ENCODE measurements around the gene CEP41.
"Not testable (repeated sequence)": the region's sequence is repeated elsewhere in the genome, so short reads cannot be mapped to it uniquely, and the experiment has no call there.

Gene CEP41

DNA sequence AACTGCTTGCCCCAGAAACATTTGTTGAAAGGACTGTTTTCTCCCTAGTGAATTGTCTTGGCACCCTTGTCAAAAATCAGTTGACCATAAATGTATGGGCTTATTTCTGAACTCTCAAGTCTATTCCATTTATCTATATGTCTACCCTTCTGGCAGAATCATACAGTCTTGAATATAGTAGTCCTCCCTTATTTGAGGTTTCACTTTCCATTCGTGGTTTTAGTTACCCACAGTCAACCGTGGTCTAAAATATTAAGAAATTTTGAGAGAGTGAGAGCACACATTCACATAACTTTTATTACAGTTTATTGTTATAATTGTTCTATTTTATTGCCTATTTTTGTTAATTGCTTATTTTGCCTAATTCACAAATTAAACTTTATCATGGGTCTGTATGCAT is 17.4 kb upstream of the CEP41 start:
- no peak for DNase-seq

GRCh38 chr7:130454959-130455358 is 14.1 kb upstream of the CEP41 start:
- no peak for DNase-seq

GRCh38 chr7:130452951-130453350 is 12.1 kb upstream of the CEP41 start:
- no peak for DNase-seq

GRCh38 chr7:130451344-130451743 is 10.5 kb upstream of the CEP41 start:
- DNase-seq: not testable (repeated sequence)

DNA sequence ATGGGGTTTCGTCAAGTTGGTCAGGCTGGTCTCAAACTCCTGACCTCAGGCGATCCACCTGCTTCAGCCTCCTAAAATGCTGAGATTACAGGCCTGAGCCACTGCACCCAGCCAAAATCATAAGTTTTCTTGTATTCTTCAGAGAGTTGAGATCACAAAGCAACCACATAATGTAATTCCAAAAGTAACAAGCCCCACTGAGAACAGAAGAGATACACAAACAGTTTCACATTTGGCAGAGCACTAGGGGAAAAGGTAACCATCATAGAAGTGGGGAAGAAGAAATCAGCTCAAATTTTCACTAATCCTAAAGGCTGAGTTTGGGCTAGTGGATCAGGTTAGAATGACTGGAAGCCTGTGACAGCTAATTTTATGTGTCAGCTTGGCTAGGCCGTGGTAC is 5.4 kb upstream of the CEP41 start:
- DNase-seq: no peak

DNA sequence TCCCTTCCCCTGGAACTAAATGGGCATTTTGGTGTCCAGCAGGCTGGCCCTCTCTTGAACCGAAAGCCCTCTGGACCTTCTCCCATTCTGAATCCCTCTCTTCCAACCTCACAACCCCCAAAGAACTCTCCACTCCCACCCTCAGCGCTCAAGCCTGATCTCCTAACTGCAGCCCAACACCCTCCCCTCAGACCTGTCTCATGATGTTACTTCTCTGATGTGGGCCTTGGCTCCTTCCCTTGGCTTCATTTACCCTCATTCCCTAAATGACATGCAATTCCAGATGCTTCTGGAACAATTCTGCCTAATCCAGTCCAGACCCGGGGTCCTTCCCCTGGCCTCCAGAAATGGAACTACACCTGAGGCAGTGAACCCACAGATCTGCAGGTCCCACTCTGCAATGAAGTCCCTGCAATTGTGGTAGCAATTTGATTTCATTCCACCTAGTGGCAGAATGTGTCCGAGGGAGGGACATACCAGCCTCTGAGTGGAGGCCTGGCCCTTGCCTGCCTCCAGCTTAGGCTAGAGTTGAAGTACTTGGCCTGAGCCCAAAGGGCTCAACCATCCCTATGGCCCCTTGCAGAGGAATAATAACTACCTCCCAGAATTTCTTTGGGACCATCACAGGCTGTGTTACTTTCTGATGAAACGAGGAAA is 4.1 kb upstream of the CEP41 start:
- DNase-seq: no peak

DNA sequence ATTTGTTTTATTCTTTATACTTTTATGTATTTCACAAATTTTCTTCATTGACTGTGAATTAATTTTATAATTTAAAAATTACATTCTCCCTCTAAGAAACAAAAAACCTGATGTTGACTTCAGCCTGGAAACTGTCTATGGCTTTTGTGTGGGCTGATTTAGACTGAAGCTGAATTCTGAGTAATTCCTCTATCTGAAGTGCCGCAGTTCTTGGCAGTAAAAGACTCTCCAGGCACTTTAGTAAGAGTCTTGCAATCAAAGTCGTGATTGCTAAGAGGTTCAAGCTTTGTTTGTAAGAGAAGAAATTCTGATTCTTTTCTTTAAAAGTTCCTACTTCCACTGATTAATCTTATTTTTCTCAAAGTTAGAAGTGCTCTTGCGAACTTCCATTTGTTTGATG is 3.4 kb upstream of the CEP41 start:
- DNase-seq: no peak

DNA sequence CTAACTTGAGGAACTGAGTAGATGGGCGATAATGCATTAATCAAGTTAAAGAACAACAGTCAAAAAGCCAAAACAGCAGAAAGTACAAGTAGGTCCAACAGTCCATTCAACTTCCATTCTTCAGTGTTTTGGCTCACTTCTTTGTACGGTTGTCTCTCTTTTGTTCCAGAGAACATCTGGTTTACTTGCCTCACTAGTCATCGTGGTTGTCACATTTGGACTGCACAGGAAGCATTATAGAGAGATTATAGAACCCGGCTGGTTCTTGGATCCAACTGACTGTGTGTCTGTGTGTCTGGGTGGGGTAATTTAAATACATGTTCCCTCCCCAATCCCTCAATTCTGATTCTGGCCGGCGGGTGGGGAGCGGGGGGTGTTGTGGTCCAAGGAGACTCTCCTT is 1.8 kb upstream of the CEP41 start:
- DNase-seq: no peak

- DNase-seq: peak; percentile 99
These were observed 623 bp upstream of the CEP41 start for GRCh38 chr7:130441408-130441869.

GRCh38 chr7:130436253-130436652 is 4.6 kb downstream of the CEP41 start:
- no peak for DNase-seq

DNA sequence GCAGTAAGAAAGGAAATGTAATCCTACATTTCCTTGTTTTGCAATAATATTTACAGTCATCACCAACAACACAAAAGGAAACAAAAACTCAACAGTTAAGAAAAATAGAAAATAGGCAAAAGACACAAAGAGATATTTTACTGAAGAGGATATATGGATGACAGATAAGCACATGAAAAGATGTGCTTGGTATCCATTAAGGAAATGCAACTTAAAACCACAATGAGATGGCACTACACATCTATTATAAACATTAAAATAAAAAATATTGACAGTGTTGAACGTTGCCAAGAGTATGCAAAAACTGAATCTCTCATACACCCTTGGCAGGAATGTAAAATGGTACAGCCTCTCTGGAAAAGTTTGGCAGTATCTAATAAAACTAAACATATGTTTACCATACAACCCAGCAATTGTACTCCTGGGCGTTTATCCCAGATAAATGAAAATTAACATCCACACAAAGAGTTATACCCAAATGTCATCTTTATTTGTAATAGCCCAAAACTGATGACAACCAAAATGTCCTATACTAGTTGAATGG is 5.4 kb downstream of the CEP41 start:
- DNase-seq: no peak

DNA sequence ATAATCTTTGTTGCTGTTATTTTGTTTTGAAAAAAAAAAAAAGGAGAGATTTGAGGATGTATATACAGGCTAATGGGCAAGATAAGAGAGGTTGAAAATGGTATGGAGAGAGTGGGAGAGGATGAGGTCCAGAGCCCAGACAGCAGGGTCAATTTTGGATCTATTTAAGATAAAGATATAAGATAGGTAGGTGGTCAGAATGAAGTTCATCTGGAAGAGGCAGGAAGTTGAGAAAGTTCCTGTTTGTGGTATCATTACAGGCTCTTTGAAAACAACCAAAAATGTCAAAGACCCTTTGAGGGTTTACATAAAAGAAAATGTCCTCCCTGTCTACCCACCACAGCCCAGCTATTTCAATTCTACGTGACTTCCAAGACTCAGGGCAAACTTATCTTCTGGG is 7.5 kb downstream of the CEP41 start:
- no peak for DNase-seq

GRCh38 chr7:130432886-130433285 is 7.9 kb downstream of the CEP41 start:
- no peak for DNase-seq

DNA sequence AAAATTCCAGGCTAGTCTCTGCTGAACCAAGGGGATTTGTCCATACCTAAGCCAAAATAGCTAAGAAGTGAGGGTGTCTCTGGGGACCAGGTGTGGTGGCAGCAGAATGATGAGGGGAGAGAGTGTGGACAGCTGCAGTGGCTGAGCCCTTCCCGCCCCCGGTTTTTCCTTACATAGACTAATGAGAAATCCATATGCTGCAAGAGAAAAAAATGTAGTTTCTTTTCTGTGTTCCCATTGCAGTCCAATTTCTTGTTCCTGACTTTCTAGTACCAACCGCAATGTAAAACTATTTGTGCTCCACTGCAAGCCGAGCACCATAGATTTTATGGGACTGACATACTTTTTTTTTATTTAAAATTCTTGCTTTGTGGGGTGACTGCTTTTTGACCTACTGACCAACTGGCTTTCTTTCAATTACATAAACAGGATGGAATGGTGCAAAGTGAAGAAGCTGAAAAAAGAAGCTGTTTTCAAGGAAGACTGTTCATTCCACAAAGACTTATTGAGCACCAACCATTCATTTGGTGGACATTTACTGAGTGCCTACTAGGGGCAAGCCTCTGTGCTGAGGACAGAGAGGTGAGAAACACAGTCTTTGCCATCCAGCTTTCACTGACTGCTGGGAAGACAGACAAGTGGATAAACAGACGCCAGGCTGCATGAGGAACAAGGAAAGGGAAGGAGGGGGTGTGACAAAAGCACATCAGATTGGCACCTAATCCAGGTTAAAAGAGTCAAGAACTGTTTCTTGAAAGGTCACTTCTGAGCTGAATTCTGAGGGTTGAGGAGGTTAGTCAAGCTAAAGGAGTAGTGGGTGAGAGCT is 9.8 kb downstream of the CEP41 start:
- peak; percentile 55 for DNase-seq

DNA sequence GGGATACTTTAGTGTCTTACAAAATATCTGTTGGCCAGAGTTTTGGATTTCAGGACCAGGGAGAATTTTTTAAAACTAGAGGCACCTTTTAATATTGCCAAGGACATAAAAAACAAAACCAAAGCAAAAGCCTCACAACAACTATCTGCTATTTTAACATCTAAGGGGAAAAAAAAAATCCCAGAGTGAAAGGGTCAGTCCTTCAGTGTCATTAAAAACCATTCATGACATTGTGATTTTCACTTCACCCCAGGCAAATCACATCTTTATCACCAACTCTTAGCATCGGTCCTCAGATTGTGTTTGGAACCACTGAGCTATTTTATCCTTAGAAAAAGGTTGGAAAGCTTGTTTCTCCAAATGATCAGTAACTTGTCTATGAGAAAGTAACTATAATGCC is 10.7 kb downstream of the CEP41 start:
- DNase-seq: no peak

DNA sequence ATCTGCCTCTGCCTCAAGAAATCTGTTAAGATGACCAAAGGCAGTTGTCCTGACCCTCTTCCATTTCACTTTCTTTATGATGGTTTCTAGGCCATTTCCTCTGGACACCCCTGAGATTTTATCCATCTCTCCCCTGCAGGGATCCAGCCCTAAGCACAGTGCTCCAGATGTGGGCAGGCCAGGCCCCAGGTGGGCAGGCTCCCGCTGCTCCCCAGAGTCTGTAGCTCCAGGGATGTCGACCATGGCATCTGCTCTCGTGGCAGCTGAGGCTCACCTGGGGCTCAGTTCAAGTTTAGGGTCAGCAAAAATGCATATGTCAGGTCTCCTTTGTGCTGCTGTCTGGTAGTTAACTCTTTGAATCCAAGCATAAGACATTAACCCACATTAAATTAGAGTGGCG is 11.8 kb downstream of the CEP41 start:
- DNase-seq: no peak

DNA sequence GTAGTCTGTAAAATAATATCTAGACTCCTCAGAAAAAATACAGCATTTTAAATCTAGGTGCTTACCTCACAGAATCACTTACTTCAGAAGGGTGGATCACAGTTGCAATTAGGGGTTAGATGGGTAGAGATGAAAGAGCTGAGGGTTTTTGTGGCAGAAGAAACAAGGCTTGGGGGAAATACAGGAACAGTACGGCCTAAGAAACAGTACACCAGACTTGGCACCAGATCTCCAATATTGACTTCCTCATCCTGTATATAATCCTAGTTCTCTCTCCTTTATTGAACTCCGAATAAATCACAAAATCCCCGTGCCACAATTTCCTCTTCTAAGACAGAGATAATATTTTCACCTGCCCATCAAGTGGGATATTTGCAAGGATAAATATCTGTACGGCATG is 14.3 kb downstream of the CEP41 start:
- DNase-seq: no peak

- DNase-seq: peak; percentile 53
These were observed 15.0 kb downstream of the CEP41 start for GRCh38 chr7:130425796-130426195.

- no peak for DNase-seq
These were observed 17.2 kb downstream of the CEP41 start for GRCh38 chr7:130423501-130424037.

- peak; percentile 72 for DNase-seq
These were observed 19.1 kb downstream of the CEP41 start for GRCh38 chr7:130421684-130422083.

DNA sequence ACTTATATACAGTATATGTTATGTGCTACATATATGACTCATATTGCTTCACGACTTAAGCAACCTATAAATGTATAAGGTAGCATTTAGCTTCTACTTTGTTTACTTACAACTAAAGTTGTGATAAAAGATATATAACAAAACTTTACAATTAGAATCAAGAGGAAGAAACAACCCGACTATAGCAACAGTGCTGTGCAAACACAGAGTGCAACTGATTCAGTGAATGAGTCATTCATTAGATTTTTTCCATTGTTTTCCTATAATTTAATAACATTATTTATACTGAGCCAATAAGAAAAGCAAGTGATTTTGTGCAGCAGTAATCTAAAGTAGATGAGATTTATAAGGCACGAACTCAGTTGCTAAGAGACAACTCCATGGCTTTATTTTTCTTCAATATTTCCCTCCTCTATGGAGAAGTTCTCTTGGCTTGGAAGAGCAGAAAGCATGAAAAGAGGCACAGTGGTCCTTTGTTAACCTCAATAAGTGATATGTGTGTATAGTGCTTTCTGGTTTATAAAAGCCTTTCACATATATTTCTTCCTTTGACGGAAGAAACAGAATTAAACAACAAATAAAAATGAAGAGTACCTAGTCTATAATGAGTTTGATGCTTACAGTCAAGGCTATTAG is 19.8 kb downstream of the CEP41 start:
- DNase-seq: no peak

- DNase-seq: peak; percentile 70
These were observed 21.2 kb downstream of the CEP41 start for GRCh38 chr7:130419658-130420057.

DNA sequence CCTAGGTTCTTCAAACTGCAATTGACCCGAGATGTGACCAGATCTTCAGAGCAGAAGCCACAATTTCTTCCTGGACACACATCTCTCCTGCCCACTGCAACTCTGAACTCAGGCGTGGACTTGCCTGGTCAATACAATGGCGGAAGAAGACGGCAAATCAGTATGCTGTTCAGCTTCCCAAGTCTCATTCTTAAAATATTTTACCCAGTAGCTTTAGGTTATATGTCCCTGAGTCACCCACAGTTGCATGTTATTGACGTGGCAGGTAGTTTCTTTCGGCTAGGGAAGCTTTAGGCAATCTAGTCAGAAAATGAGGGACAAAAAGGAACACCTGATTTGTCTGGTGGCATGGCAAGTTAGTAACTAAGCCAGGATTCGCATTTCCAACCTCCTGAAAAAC is 22.5 kb downstream of the CEP41 start:
- no peak for DNase-seq
